Amygdala (tissue), 56 donors: ENCODE measurements around the gene MYO1D.
"Not testable (repeated sequence)": the region's sequence is repeated elsewhere in the genome, so short reads cannot be mapped to it uniquely, and the experiment has no call there.

ENCODE experiments used
- DNase-seq, 56 donors: peaks; one replicate each; lab custom pipeline; 2025; lab: John Stamatoyannopoulos, UW

Gene MYO1D

GRCh38 chr17:32646941-32647340 is 230.0 kb downstream of the MYO1D start:
- no peak for DNase-seq

- not testable (repeated sequence) for DNase-seq
Measured at GRCh38 chr17:32641514-32641913, 235.4 kb downstream of the MYO1D start.

DNA sequence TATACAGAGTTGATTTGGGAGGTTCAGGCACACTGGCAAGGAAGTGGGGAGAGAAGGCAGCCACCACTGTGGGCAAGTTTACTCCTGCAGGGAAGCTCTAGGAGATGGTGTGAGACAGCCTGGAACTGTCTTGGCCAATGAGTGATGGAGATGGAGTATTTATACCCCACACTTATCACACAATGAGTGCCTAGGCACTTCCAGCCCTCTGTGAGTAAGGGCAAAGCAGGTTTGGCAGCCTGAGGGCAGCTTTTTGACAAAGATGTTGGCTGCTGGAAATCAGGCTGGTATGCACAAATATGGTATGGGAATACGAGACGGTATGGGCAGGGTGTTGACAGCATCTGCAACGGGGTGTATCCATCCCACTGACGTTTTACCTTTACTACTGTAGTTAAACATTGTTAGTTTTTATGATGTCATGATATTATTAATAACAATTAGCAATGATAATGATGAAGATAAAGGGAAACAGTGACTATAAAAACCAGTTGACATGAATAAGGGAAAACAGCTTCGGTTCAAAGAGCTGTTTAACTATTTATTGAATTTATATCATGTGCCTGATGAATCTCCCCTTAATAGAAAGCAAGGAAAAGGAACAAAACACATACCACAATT is 240.2 kb downstream of the MYO1D start:
- no peak for DNase-seq

DNA sequence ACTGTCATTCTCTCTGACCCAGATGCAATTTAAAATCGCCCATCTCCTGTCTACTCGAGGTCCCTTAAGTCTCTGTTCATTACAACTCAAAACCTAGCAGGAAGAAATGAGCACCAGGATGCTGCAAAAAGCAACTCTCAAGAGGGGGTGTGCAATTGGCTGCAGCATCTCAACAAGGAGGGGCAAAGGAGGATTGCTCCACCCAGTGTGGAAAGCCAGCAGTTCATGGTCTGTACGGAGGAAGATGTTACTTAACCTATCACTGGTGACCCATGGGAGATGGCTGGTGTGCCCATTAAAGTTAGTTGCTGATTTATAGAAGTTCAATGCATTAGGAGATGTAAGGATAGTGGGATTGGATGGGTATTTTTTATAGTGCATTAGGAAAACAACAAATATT is 242.8 kb downstream of the MYO1D start:
- no peak for DNase-seq

GRCh38 chr17:32631341-32632096 is 245.4 kb downstream of the MYO1D start:
- no peak for DNase-seq

GRCh38 chr17:32629563-32630190 is 247.2 kb downstream of the MYO1D start:
- no peak for DNase-seq

- DNase-seq, result no peak
Measured at GRCh38 chr17:32628271-32629044, 248.5 kb downstream of the MYO1D start.

- peak in 50 of 56 donors; percentile 15 to 84 (median 56) for DNase-seq
Measured at GRCh38 chr17:32627239-32627996, 249.5 kb downstream of the MYO1D start.

- DNase-seq, result no peak
Measured at GRCh38 chr17:32626379-32626791, 250.5 kb downstream of the MYO1D start.

GRCh38 chr17:32625971-32626370 is 251.0 kb downstream of the MYO1D start:
- DNase-seq, result peak in 21 of 56 donors; percentile 5 to 37 (median 15)

DNA sequence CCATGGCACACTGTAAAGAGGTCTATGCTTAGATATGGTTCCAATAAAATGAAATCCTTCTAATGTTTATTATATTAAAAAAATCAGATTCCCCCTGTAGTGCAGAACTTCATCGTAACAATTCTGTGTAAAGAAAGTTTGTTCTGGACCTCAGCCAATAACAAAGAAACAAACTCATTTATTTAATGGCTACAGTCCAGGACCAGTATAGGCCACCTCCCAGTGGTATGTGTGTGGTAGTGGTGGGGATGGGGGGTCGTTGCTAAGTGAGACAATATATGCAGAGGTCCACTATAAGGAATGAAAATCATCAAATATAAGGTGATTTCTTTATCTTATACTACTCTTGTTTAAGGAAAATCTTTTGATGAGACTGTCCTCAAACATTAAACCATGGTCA is 253.7 kb downstream of the MYO1D start:
- no peak for DNase-seq

- no peak for DNase-seq
Measured at GRCh38 chr17:32622540-32622939, 254.4 kb downstream of the MYO1D start.

DNA sequence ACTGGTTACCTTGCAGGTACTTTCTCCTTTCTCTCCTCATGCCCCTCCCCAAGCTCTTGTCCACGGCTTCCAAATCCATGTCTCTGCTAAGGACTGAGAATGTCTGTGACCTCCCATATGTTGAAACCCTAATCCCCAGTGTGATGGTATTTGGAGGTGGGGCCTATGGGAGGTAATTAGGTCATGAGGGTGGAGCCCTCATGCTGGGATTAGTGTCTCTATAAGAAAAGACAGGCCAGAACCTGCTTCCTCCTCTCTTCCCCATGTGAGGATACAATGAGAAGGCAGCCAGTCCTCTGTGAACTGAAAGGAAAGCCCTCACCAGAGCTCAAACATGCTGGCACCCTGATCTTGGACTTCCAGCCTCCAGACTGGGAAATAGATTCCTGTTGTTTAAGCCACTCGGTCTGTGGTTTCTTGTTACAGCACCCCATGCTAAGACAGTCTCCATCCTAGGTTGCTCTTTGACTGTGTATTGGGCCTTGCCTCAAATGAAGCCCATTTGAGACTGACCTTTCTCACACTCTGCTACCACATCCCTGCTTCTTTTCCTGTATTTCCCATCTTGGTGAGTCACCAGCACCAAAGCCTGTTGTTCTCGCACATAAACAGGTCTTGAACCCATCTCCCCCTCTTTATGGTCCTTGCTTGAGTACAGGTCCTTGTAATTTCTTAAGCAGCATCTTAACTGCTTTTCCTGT is 255.2 kb downstream of the MYO1D start:
- no peak for DNase-seq

DNA sequence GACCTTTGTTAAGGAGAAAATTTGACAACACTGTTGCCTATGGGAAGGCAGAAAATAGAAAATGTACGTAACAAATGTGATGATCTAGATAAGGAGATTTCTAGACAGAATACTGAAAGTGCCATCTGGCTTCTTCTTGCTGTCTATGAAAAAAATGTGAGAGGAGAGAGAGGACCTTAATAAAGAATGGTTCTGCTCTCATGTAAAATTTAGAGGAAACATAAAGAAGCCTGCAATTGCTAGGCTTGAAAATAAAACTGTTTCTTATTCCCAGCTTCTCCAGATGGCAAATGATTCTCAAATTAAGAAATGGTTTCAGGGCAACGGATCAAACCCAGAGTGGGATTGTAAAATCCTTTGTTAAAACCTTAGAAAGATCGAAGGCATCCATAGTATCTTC is 261.6 kb downstream of the MYO1D start:
- no peak for DNase-seq

GRCh38 chr17:32610943-32611342 is 266.0 kb downstream of the MYO1D start:
- peak in 2 of 56 donors; percentile 7 to 25 for DNase-seq

DNA sequence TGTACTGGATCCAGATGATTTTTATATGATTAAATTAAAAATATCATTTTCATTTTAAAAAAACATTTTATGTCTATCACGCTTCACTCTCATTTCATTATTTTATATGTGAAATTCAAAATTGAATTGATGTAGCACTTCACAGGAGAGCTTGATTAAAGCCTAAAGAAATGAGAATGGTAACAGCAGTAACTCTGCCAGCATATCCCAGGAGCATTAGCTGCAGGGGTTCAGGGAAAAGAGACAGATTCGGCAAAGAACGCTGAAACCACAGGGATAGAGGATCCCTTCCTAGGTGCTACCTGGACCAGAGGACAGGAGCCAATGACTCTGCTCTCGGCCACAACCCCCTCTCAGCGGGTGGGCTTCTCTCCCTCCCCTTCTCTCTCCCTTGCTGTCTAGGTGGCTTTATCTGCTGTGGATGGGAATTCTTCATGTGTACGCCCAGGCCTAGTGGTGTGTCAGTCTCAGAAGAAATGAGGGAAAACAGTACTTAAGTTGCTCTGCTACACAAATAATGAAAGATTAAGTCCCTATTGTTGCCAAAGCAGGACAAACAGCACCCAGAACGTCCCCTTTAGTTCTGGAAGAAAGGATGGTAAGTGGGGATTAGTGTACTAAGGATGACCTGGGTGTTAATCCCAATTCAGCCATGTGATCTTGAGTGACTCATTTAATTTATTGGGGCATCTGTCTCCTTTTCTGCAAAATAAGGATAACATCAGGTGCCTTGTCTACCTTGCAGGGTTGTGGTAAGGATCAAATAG is 266.9 kb downstream of the MYO1D start:
- no peak for DNase-seq

DNA sequence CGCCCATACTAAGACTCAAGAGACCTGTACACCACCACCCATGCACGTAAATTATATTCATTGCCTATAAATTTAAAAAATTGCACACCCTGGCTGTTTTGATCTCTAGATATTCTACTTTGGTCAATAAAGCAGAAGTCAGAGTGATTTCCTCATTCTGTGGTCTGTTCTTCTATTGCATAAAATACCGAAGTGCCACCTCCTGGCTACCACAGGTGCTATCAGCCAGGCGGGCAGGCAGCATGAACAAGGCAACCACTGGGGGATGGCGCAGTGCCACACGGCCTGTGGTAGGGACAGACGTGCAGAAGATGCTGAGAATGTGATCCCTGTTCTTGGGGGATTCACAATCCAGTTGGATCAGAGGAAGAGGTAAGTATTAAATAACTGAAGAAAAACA is 267.8 kb downstream of the MYO1D start:
- peak in 3 of 56 donors; percentile 5 to 14 (median 12) for DNase-seq

DNA sequence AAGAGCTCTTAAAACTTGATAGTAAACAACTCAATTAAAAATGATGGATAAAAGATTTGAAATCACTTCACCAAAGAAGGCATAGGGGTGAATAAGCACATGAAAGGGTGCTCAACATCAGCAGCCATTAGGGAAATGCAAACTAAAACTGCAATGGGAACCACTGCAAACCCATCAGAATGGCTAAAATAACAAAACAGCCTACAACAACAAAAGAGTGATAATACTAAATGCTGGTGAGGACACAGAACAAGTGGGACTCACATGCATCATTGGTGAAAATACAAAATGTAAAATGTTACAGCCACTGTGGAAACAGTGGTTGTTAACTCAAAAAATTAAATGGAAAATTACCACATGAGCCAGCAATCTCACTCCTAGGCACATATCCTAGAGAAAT is 268.7 kb downstream of the MYO1D start:
- no peak for DNase-seq

GRCh38 chr17:32604966-32605365 is 272.0 kb downstream of the MYO1D start:
- no peak for DNase-seq
